Activated naive CD4-positive, alpha-beta T cell treated with anti-CD3 and anti-CD28 coated beads for 36 hours (primary cell): ENCODE data around the gene SP7. TPM values are rescaled to one million over a fixed set of nuclear protein-coding genes. Genes with fewer than 3 reads are reported as not detected.
A peak's percentile ranks its signal among the peaks of the same experiment; 100 is the strongest.

Source experiments
- CTCF ChIA-PET: fragments of 350-600 bp; sonication (Branson Sonifier 250); formaldehyde crosslinking; loops from one replicate; lab custom pipeline; 2021; ENCODE audit warnings: antibody characterized with exemption; lab: Charles Lee
- DNase-seq: peaks from one replicate; pipeline ENCODE4 v3.0.0-alpha.2; 2020
- H3K27ac Mint-ChIP-seq: one replicate; pipeline ENCODE4 v1.8.0; 2021; ENCODE audit warnings: mild to moderate bottlenecking, mixed read lengths
- H3K27me3 Mint-ChIP-seq: one replicate; pipeline ENCODE4 v1.8.0; 2021; ENCODE audit warnings: low read depth, mixed read lengths
- H3K36me3 Mint-ChIP-seq: one replicate; pipeline ENCODE4 v1.8.0; 2021; ENCODE audit warnings: low read depth, mixed read lengths
- H3K4me1 Mint-ChIP-seq: one replicate; pipeline ENCODE4 v1.8.0; 2021; ENCODE audit warnings: low read depth, mixed read lengths
- H3K4me3 Mint-ChIP-seq: one replicate; pipeline ENCODE4 v1.8.0; 2021; ENCODE audit warnings: mild to moderate bottlenecking, moderate library complexity, mixed read lengths
- H3K9me3 Mint-ChIP-seq: one replicate; pipeline ENCODE4 v1.8.0; 2021; ENCODE audit warnings: mixed read lengths
- intact Hi-C: fragments of 100-400 bp; cut with micrococcal nuclease; formaldehyde crosslinking; loops from one replicate; pipeline ENCODE4 v1.15.1; 2023
- total RNA-seq, 2 experiments: library from RNA; stranded (reverse); gene quantifications; one replicate each; pipeline ENCODE4 v1.2.3, GENCODE V29; 2021

Gene SP7
- total RNA-seq, 2 experiments from 2014 or later = not detected

- no peaks in the 10 kb centered on the region for H3K9me3 Mint-ChIP-seq
- peak overlapping the region; percentile 84 for H3K27ac Mint-ChIP-seq
- H3K4me1 Mint-ChIP-seq = peaks cover 26% of the 10 kb centered on the region
- H3K36me3 Mint-ChIP-seq = peaks cover 68% of the 10 kb centered on the region
- CTCF ChIA-PET = interaction anchor here (0.9 to 12.3 kb wide), 9 partner anchors 10 to 131 kb away, joined by 3 to 154 read pairs (median 4); partner anchors contain the start of genes AAAS and ESPL1
- no peak overlapping the region for H3K4me3 Mint-ChIP-seq
- DNase-seq = no peak
- intact Hi-C loops = loop anchor here (1.0 kb wide), 1 partner anchor 9 kb away; the partner anchor contains the start of gene MYG1
- H3K27me3 Mint-ChIP-seq = no peaks in the 10 kb centered on the region
These were observed 46.3 kb downstream of the SP7 start for GRCh38 chr12:53289891-53290290.

- DNase-seq = no peak
- Mint-ChIP-seq H3K27ac (peak overlapping the region; percentile 2), H3K27me3 (no peaks in the 10 kb centered on the region), H3K4me1 (peaks cover 23% of the 10 kb centered on the region), H3K9me3 (no peaks in the 10 kb centered on the region), H3K4me3 (no peak overlapping the region), H3K36me3 (peaks cover 72% of the 10 kb centered on the region)
- CTCF ChIA-PET = interaction anchor here (1.0 to 12.3 kb wide), 7 partner anchors 20 to 130 kb away, joined by 3 to 154 read pairs (median 7); partner anchors contain the start of gene ESPL1
- intact Hi-C loops = no loop called here
These were observed 47.8 kb downstream of the SP7 start for GRCh38 chr12:53288322-53288721.

DNA sequence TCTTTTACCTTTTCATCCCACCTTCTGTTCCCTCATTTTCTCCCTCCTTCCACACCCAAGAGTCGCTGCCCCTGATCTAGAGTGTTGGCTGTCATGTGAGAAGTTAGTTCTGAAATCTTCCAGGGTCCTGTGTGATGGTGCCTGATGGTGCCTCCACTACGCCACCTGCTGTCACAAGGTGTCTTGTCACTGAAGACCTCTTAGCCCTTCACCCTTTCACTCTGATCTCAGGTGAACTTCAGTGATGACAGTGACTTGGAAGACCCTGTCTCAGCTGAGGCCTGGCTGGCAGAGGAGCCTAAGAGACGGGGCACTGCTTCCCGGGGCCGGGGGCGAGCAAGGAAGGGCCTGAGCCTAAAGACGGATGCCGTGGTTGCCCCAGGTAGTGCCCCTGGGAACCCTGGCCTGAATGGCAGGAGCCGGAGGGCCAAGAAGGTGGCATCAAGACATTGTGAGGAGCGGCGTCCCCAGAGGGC is 48.4 kb downstream of the SP7 start:
- H3K4me1 Mint-ChIP-seq = peaks cover 23% of the 10 kb centered on the region
- no peaks in the 10 kb centered on the region for H3K27me3 Mint-ChIP-seq
- peak; percentile 77 for DNase-seq
- H3K9me3 Mint-ChIP-seq = no peaks in the 10 kb centered on the region
- H3K27ac Mint-ChIP-seq = peak overlapping the region; percentile 32
- CTCF ChIA-PET = interaction anchor here (1.0 to 12.3 kb wide), 10 partner anchors 10 to 129 kb away, joined by 3 to 154 read pairs (median 4); partner anchors contain the start of gene ESPL1
- H3K36me3 Mint-ChIP-seq = peaks cover 72% of the 10 kb centered on the region
- intact Hi-C loops = loop anchor here (1.0 to 2.0 kb wide), 4 partner anchors 19 to 128 kb away; partner anchors contain the start of gene ESPL1
- H3K4me3 Mint-ChIP-seq = no peak overlapping the region

DNA sequence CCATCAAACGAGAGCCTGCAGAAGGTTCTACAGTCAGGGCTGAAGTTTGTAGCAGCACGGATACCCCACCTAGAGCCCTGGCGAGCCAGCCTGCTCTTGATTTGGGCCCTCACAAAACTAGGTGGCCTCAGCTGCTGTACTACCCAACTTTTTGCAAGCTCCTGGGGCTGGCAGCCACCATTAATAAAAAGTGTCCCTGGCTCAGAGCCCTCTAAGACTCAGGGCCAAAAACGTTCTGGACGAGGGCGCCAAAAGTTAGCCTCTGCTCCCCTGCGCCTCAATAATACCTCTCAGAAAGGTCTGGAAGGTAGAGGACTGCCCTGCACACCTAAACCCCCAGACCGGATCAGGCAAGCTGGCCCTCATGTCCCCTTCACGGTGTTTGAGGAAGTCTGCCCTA is 49.7 kb downstream of the SP7 start:
- Mint-ChIP-seq H3K36me3 (peaks cover 76% of the 10 kb centered on the region), H3K4me1 (peaks cover 22% of the 10 kb centered on the region), H3K27ac (no peak overlapping the region), H3K27me3 (no peaks in the 10 kb centered on the region), H3K9me3 (no peaks in the 10 kb centered on the region), H3K4me3 (no peak overlapping the region)
- intact Hi-C loops = loop anchor here (2.0 kb wide), 1 partner anchor 18 kb away; the partner anchor contains the start of gene ESPL1
- no peak for DNase-seq
- CTCF ChIA-PET = interaction anchor here (0.7 to 12.3 kb wide), 9 partner anchors 9 to 139 kb away, joined by 3 to 154 read pairs (median 3); partner anchors contain the start of genes ESPL1 and PFDN5

DNA sequence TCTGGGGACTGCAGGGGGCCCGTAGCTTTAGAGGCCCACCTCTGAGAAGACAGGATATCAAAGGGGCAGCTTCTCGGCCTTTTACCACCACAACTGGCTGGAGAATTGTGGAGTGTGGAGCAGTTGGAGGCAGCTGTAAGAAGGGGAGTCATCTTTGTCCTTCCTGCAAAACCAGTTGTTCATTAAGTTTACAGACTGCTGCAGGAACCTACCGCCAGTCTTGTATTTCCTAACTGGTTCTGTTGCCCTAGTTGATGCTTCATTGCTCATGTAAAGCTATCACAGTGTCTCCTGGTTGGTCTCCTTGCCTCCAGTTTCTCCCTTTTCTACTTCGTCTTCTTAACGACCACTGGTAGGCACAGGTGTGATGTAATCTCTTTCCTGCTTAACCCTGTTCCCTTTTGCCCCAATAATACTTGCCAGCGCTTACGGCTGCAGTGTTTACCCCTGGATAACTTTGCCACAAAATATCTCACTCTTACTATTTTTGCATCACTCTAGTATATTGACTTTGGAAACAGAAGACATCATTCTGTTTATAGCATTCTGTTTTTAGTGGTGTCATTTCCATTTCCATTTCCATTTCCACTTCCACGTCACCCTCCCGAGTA is 56.2 kb downstream of the SP7 start:
- Mint-ChIP-seq H3K27ac (no peak overlapping the region), H3K4me3 (no peak overlapping the region), H3K4me1 (no peaks in the 10 kb centered on the region), H3K27me3 (no peaks in the 10 kb centered on the region), H3K9me3 (no peaks in the 10 kb centered on the region), H3K36me3 (peaks cover 63% of the 10 kb centered on the region)
- CTCF ChIA-PET = interaction anchor here (2.1 kb wide), 1 partner anchor 10 kb away, joined by 7 read pairs; no protein-coding TSS in a partner anchor
- no peak for DNase-seq
- intact Hi-C loops = no loop called here

- CTCF ChIA-PET = interaction anchor here (0.9 to 2.2 kb wide), 3 partner anchors 10 to 68 kb away, joined by 3 to 10 read pairs (median 7); no protein-coding TSS in a partner anchor
- H3K9me3 Mint-ChIP-seq = no peaks in the 10 kb centered on the region
- no peaks in the 10 kb centered on the region for H3K27me3 Mint-ChIP-seq
- H3K27ac Mint-ChIP-seq = no peak overlapping the region
- H3K4me1 Mint-ChIP-seq = no peaks in the 10 kb centered on the region
- DNase-seq = no peak
- peaks cover 66% of the 10 kb centered on the region for H3K36me3 Mint-ChIP-seq
- no peak overlapping the region for H3K4me3 Mint-ChIP-seq
- intact Hi-C loops = no loop called here
These were observed 56.8 kb downstream of the SP7 start for GRCh38 chr12:53279283-53279869.

DNA sequence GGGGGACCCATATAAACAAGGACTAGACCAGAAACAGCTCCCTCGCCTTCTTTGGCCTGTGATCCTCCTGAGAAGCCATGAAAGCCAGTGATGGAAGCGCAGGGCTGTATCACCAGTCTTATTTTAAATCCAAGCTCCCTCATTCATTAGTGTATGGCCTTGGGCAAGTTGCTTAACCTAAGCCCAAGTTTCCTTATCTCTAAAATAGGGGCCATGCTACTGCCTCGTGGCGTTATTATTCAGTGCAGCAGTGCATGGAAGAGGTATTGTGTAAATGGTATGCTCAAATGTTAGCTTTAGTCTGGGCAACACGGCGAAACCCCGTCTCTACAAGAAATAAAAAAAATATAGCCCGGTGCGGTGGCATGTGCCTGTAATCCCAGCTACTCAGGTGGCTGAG is 58.2 kb downstream of the SP7 start:
- intact Hi-C loops = no loop called here
- Mint-ChIP-seq H3K27ac (no peak overlapping the region), H3K27me3 (no peaks in the 10 kb centered on the region), H3K9me3 (no peaks in the 10 kb centered on the region), H3K36me3 (peaks cover 61% of the 10 kb centered on the region), H3K4me1 (no peaks in the 10 kb centered on the region), H3K4me3 (no peak overlapping the region)
- no peak for DNase-seq
- CTCF ChIA-PET = interaction anchor here (0.8 to 2.2 kb wide), 6 partner anchors 9 to 80 kb away, joined by 3 to 10 read pairs (median 3); partner anchors contain the start of genes ESPL1 and PFDN5

Other genes with a start within 250 kb of the SP7 start
- gene IGFBP6, start 238.7 kb downstream of the SP7 start, total RNA-seq = 1 to 10 TPM; 3.7 to 6.4 TPM
- under 1 TPM; 0.74 to 0.81 TPM for gene SOAT2, start 232.9 kb downstream of the SP7 start, total RNA-seq
- 10 to 100 TPM; 40.4 to 42.0 TPM for gene ZNF740, start 155.6 kb downstream of the SP7 start, total RNA-seq
- gene CSAD, start 155.4 kb downstream of the SP7 start, total RNA-seq = 10 to 100 TPM; 31.5 to 32.3 TPM
- 10 to 100 TPM; 32.3 to 32.5 TPM for gene ITGB7, start 129.1 kb downstream of the SP7 start, total RNA-seq
- gene RARG, start 104.1 kb downstream of the SP7 start, total RNA-seq = 1 to 10 TPM; 4.0 to 4.6 TPM
- gene ESPL1, start 68.1 kb downstream of the SP7 start, total RNA-seq = 10 to 100 TPM; 53.3 to 54.2 TPM
- gene PFDN5, start 40.8 kb downstream of the SP7 start, total RNA-seq = 100 to 1,000 TPM; 376 to 383 TPM
- 10 to 100 TPM; 59.6 to 68.4 TPM for gene MYG1, start 36.7 kb downstream of the SP7 start, total RNA-seq
- 10 to 100 TPM; 81.0 to 83.4 TPM for gene AAAS, start 14.7 kb downstream of the SP7 start, total RNA-seq
- gene SP1, start 43.8 kb upstream of the SP7 start, total RNA-seq = 10 to 100 TPM; 87.6 to 91.9 TPM
- not detected for gene AMHR2, start 87.5 kb upstream of the SP7 start, total RNA-seq
- gene PRR13, start 105.4 kb upstream of the SP7 start, total RNA-seq = 100 to 1,000 TPM; 207 to 216 TPM
- 1,000 to 10,000 TPM; 1,085 to 1,132 TPM for gene PCBP2, start 115.7 kb upstream of the SP7 start, total RNA-seq
- 1 to 10 TPM; 6.0 to 8.2 TPM for gene MAP3K12, start 163.1 kb upstream of the SP7 start, total RNA-seq
- 10 to 100 TPM; 25.0 to 26.8 TPM for gene TARBP2, start 164.9 kb upstream of the SP7 start, total RNA-seq
- not detected for gene NPFF, start 171.1 kb upstream of the SP7 start, total RNA-seq